Left ventricle myocardium inferior (tissue), 1 donor: ENCODE results near the gene CCDC112. TPM values are rescaled to one million over a fixed set of nuclear protein-coding genes. Genes with fewer than 3 reads are reported as not detected.

ENCODE experiments used
- DNase-seq: peaks from one replicate; pipeline ENCODE4 v3.0.0-alpha.2; 2020
- H3K27ac ChIP-seq: fragments of 200-600 bp; replicated peaks from 2 replicates; pipeline ENCODE4 v1.8.0; 2021
- H3K27me3 ChIP-seq: fragments of 200-600 bp; 2 replicates; pipeline ENCODE4 v1.8.0; 2021; ENCODE audit warnings: low read depth
- H3K36me3 ChIP-seq: fragments of 200-600 bp; 2 replicates; pipeline ENCODE4 v1.8.0; 2021
- H3K4me1 ChIP-seq: fragments of 200-600 bp; 2 replicates; pipeline ENCODE4 v1.8.0; 2021
- H3K4me3 ChIP-seq: fragments of 200-600 bp; 2 replicates; pipeline ENCODE4 v1.8.0; 2021; ENCODE audit warnings: mild to moderate bottlenecking, moderate library complexity
- H3K9me3 ChIP-seq: fragments of 200-600 bp; replicated peaks from 2 replicates; pipeline ENCODE4 v1.8.0; 2021
- intact Hi-C: fragments of 100-400 bp; cut with micrococcal nuclease; formaldehyde crosslinking; loops from one replicate; pipeline ENCODE4 v1.11.0; 2022
- long read RNA-seq: library from polyadenylated mRNA; unstranded; transcript quantifications from one replicate; pipeline ENCODE4 v2.0.0, GENCODE V29; 2021
- total RNA-seq: library from RNA; stranded (reverse); fragmentation: NEBNext Ultra II Directional; extraction: Animal tissue kit (Norgen Biotek cat#: 25700); gene quantifications from one replicate; pipeline ENCODE4 v1.2.1, GENCODE V29; 2021
- TF ChIP-seq, protein P1 (sequence below): fragments of 200-600 bp; IDR thresholded peaks from 2 replicates; pipeline ENCODE4 v1.8.0; 2021; ENCODE audit warnings: antibody characterized with exemption, mild to moderate bottlenecking, borderline replicate concordance
- donor health status: DM: no; HTN: yes; CAD: no; lungs with severe emphysema.

The CCDC112 gene, protein sequence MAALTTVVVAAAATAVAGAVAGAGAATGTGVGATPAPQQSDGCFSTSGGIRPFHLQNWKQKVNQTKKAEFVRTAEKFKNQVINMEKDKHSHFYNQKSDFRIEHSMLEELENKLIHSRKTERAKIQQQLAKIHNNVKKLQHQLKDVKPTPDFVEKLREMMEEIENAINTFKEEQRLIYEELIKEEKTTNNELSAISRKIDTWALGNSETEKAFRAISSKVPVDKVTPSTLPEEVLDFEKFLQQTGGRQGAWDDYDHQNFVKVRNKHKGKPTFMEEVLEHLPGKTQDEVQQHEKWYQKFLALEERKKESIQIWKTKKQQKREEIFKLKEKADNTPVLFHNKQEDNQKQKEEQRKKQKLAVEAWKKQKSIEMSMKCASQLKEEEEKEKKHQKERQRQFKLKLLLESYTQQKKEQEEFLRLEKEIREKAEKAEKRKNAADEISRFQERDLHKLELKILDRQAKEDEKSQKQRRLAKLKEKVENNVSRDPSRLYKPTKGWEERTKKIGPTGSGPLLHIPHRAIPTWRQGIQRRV
- 5.3 TPM for total RNA-seq
- long read RNA-seq, transcript CCDC112-201 (10 exons, 2,566 nt): major isoform, 12 of 13 reads
- long read RNA-seq, partial matches to known transcripts: 0 of 13 reads
- long read RNA-seq, other reads (novel, unspliced or antisense): 0 of 13 reads

DNA sequence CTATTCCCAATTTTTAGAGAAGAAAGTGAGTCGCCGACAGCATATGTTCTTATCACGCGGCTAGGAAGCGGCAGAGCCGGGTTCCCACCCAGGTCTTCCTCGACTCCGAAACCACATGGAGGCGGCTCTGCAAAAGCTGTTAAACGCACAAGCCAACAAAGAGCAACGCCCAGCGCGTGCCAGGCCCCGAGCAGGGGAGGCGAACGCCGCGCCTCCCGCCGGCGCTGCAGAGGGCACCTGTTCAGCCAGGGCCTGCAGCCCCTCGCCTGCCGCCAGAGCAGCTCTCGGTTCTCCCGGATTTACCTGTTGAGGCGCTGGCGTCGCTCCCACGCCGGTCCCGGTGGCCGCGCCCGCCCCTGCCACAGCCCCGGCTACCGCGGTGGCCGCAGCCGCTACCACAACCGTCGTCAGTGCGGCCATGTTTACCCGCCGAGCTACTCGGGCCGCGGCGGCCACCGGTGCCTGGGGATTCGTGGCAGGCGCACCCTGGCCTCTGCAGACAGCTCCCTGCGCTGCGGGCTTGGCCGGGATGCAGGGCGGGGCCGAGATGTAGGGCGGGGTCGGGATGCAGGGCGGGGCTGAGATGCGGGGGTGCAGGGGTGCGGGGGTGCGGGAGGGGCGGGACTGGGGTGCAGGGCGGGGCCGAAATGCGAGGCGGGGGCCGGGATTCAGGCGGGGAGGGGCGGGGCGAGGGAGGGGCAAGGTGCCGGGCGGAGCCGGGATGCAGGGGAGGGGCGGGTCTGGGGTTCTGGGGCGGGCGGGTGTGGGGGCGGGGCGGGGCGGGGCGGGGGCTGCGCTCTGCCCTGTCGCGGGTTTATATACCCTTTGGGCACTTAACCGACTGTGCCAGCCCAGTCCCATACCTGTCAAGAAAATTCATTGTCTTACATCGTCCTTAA lies at the start of gene CCDC112:
CCDC112 (minus strand) TSS at position 531 of the 899 bp plus-strand sequence; CDS start at position 420, 111 bp downstream.
- intact Hi-C loops: no loop called here

DNA sequence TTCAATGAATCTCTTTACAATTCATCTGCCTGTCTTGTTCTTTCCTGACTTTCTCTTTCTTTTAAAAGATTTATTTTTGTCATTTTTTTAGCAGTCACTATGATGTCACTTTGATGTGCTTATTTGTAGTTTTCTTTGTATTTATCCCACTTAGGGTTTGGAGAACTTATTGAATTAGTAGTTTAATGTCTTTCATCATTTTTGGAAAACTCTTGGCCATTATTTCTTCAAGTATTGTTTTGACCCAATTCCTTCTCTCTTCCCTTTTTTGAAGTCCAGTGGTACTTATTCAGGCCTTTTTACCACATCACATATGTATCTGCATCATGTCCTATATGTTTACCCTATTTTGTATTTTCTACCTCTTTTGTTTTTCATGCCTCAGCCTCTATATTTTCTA lies 48.9 kb upstream of the CCDC112 start:
- H3K27me3 ChIP-seq: no peaks in the 10 kb centered on the region
- no peak overlapping the region for H3K4me3 ChIP-seq
- no peak for DNase-seq
- peaks cover 8% of the 10 kb centered on the region for H3K9me3 ChIP-seq
- no peaks in the 10 kb centered on the region for H3K36me3 ChIP-seq
- intact Hi-C loops: no loop called here
- H3K4me1 ChIP-seq: no peaks in the 10 kb centered on the region
- TF ChIP-seq, protein P1, sequence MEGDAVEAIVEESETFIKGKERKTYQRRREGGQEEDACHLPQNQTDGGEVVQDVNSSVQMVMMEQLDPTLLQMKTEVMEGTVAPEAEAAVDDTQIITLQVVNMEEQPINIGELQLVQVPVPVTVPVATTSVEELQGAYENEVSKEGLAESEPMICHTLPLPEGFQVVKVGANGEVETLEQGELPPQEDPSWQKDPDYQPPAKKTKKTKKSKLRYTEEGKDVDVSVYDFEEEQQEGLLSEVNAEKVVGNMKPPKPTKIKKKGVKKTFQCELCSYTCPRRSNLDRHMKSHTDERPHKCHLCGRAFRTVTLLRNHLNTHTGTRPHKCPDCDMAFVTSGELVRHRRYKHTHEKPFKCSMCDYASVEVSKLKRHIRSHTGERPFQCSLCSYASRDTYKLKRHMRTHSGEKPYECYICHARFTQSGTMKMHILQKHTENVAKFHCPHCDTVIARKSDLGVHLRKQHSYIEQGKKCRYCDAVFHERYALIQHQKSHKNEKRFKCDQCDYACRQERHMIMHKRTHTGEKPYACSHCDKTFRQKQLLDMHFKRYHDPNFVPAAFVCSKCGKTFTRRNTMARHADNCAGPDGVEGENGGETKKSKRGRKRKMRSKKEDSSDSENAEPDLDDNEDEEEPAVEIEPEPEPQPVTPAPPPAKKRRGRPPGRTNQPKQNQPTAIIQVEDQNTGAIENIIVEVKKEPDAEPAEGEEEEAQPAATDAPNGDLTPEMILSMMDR: no peak
- no peak overlapping the region for H3K27ac ChIP-seq

More for the DNA sequence above, at the start of gene CCDC112:
- Histone ChIP-seq H3K4me1 (peaks cover 21% of the 10 kb centered on the region), H3K4me3 (peak within 1 kb of the TSS; percentile 95), H3K27me3 (no peaks in the 10 kb centered on the region), H3K36me3 (no peaks in the 10 kb centered on the region), H3K9me3 (peaks cover 15% of the 10 kb centered on the region), H3K27ac (peak within 1 kb of the TSS; percentile 81)
- DNase-seq: peak; percentile 86
- TF ChIP-seq, protein P1: no peak

DNA sequence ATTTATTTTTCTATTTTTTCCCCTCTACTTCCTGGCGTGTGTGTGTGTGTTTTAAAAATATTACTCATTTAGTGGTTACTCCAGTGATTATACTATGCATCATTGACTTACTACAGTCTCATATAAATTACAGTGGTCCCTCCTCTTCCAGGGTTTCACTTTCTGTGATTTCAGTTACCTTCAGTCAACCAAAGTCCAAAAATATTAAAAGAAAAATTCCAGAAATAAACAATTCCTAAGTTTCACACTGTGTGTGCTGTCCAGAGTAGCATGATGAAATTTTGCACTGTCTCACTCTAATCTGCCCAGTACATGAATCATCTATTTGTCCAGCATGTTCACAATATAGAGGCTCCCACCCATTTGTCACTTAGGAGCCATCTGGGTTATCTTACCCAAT lies 47.4 kb upstream of the CCDC112 start:
- H3K9me3 ChIP-seq: peaks cover 8% of the 10 kb centered on the region
- H3K27me3 ChIP-seq: no peaks in the 10 kb centered on the region
- no peaks in the 10 kb centered on the region for H3K4me1 ChIP-seq
- TF ChIP-seq, protein P1: no peak
- no peak for DNase-seq
- H3K4me3 ChIP-seq: no peak overlapping the region
- no peaks in the 10 kb centered on the region for H3K36me3 ChIP-seq
- no peak overlapping the region for H3K27ac ChIP-seq
- intact Hi-C loops: no loop called here

DNA sequence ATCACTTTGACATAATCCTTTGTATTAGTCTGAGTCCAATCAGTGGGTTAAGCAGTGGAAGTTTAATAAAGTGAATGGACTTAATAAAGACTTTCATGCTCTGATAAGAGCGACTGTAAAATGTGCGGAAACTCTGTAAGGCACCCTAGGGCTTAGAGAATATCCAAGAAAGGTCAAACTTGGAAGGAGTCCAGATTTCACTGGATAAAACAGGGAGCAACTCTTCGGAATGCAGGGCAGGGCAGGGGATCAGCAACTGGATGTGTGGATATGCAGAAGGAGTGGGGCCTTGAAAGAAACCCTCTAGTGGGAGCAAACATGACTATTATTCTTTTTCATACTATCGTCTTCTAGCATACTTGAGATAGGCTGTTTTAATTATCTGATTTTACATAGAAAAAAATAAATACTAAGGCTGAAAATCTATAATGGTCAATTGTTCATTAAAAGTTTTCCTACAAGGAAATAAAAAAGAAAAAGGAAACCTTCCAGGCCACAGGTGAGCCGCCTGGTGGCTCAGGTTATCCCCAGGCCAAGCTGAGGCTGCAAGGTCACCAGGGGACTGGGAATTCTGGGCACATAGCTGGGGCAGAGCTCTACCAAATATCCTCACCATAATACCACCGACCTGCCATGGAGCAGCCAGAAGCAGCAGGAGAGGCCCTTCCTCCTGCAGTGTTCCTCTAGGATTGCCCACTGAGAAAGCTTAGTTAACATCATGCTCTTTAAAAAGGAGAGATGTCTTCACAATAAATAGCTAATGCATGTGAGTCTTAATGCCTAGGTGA lies 46.3 kb upstream of the CCDC112 start:
- no peak overlapping the region for H3K4me3 ChIP-seq
- H3K9me3 ChIP-seq: peaks cover 8% of the 10 kb centered on the region
- TF ChIP-seq, protein P1: no peak
- no peaks in the 10 kb centered on the region for H3K27me3 ChIP-seq
- H3K27ac ChIP-seq: no peak overlapping the region
- intact Hi-C loops: no loop called here
- no peak for DNase-seq
- no peaks in the 10 kb centered on the region for H3K36me3 ChIP-seq
- H3K4me1 ChIP-seq: no peaks in the 10 kb centered on the region
